GM18868 (cell line): ENCODE measurements around the gene SPTBN2.
"Not testable (repeated sequence)": the region's sequence is repeated elsewhere in the genome, so short reads cannot be mapped to it uniquely, and the experiment has no call there.

Source experiments
- ATAC-seq: cut with Tn5 transposase; IDR thresholded peaks from one replicate; pipeline ENCODE4 v1.9.1; 2021; ENCODE audit warnings: mild to moderate bottlenecking, moderate library complexity; ENCODE audit not compliant: unreplicated experiment

SPTBN2 gene

GRCh38 chr11:66724167-66724566 is 4.8 kb downstream of the SPTBN2 start:
- not testable (repeated sequence) for ATAC-seq

- no peak for ATAC-seq
Observed at GRCh38 chr11:66723693-66724092, 5.3 kb downstream of the SPTBN2 start.

- ATAC-seq = no peak
Observed at GRCh38 chr11:66722745-66723651, 6.0 kb downstream of the SPTBN2 start.

- ATAC-seq = no peak
Observed at GRCh38 chr11:66721939-66722338, 7.1 kb downstream of the SPTBN2 start.

GRCh38 chr11:66720899-66721470 is 8.0 kb downstream of the SPTBN2 start:
- no peak for ATAC-seq

GRCh38 chr11:66720223-66720898 is 8.7 kb downstream of the SPTBN2 start:
- no peak for ATAC-seq

- no peak for ATAC-seq
Observed at GRCh38 chr11:66719111-66719872, 9.7 kb downstream of the SPTBN2 start.

GRCh38 chr11:66718320-66718971 is 10.6 kb downstream of the SPTBN2 start:
- ATAC-seq = no peak

- no peak for ATAC-seq
Observed at GRCh38 chr11:66717925-66718319, 11.1 kb downstream of the SPTBN2 start.

- ATAC-seq = no peak
Observed at GRCh38 chr11:66716996-66717395, 12.0 kb downstream of the SPTBN2 start.

- no peak for ATAC-seq
Observed at GRCh38 chr11:66715346-66716085, 13.5 kb downstream of the SPTBN2 start.

- ATAC-seq = no peak
Observed at GRCh38 chr11:66713746-66714480, 15.1 kb downstream of the SPTBN2 start.

GRCh38 chr11:66710384-66710930 is 18.6 kb downstream of the SPTBN2 start:
- ATAC-seq = no peak

GRCh38 chr11:66708701-66709100 is 20.3 kb downstream of the SPTBN2 start:
- no peak for ATAC-seq

- no peak for ATAC-seq
Observed at GRCh38 chr11:66708094-66708493, 20.9 kb downstream of the SPTBN2 start.

GRCh38 chr11:66707486-66707885 is 21.5 kb downstream of the SPTBN2 start:
- no peak for ATAC-seq

GRCh38 chr11:66706989-66707388 is 22.0 kb downstream of the SPTBN2 start:
- no peak for ATAC-seq

GRCh38 chr11:66705587-66706335 is 23.3 kb downstream of the SPTBN2 start:
- no peak for ATAC-seq
